ENCODE results near the gene BSPRY.

The BSPRY gene

GRCh38 chr9:113401027-113401792 lies 51.9 kb downstream of the BSPRY start, which contains the start of gene ALAD:
Gene ALAD (minus strand): TSS chr9:113401284. CDS start chr9:113393559, 7,725 bp downstream.
- TF ChIP-seq FOXM1 (IDR thresholded peaks at IDR 0.05; ENCODE audit: borderline replicate concordance, low read depth) = no peak
- TF ChIP-seq YY1 (IDR thresholded peaks at IDR 0.05; ENCODE audit: low read depth) = no peak
- no peak for TF ChIP-seq CEBPB (IDR thresholded peaks at IDR 0.05)
- no peak; the same call in 1 of the 2 replicates for TF ChIP-seq EP300 (IDR thresholded peaks at IDR 0.05; ENCODE audit: borderline replicate concordance)
- TF ChIP-seq TCF12 (IDR thresholded peaks at IDR 0.05; ENCODE audit: low read depth) = peak; percentile 26; the same call in 1 of the 2 replicates
- peak; percentile 29; the same call in 1 of the 2 replicates for TF ChIP-seq CREB1 (IDR thresholded peaks at IDR 0.05; ENCODE audit: low read depth)
- TF ChIP-seq, protein P1, sequence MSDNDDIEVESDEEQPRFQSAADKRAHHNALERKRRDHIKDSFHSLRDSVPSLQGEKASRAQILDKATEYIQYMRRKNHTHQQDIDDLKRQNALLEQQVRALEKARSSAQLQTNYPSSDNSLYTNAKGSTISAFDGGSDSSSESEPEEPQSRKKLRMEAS (IDR thresholded peaks at IDR 0.05) = peak; percentile 64; the same call in 1 of the 2 replicates
- no peak; the same call in none of the 2 replicates for TF ChIP-seq USF1 (IDR thresholded peaks at IDR 0.05)
- no peak for TF ChIP-seq NFIC (IDR thresholded peaks at IDR 0.05)
- TF ChIP-seq EGR1 (IDR thresholded peaks at IDR 0.05) = peak; percentile 30
- peak; percentile 61 for TF ChIP-seq RAD21 (IDR thresholded peaks at IDR 0.05; ENCODE audit: low read depth)
- peak; percentile 71 for TF ChIP-seq TAF1 (IDR thresholded peaks at IDR 0.05; ENCODE audit: low read depth)

GRCh38 chr9:113403646-113404045 lies 54.3 kb downstream of the BSPRY start:
- TF ChIP-seq TEAD4 (IDR thresholded peaks at IDR 0.05) (no peak), YY1 (IDR thresholded peaks at IDR 0.05; ENCODE audit: low read depth) (no peak), EP300 (IDR thresholded peaks at IDR 0.05; ENCODE audit: borderline replicate concordance) (no peak), CEBPB (IDR thresholded peaks at IDR 0.05) (no peak), RAD21 (IDR thresholded peaks at IDR 0.05; ENCODE audit: low read depth) (no peak), FOXM1 (IDR thresholded peaks at IDR 0.05; ENCODE audit: borderline replicate concordance, low read depth) (no peak), TCF12 (IDR thresholded peaks at IDR 0.05; ENCODE audit: low read depth) (no peak), NFIC (IDR thresholded peaks at IDR 0.05) (no peak), EGR1 (IDR thresholded peaks at IDR 0.05) (no peak), TAF1 (IDR thresholded peaks at IDR 0.05; ENCODE audit: low read depth) (no peak), USF1 (IDR thresholded peaks at IDR 0.05) (no peak), CREB1 (IDR thresholded peaks at IDR 0.05; ENCODE audit: low read depth) (no peak), ZBTB7A (IDR thresholded peaks at IDR 0.05; ENCODE audit: low read depth) (no peak)
- TF ChIP-seq, protein P1 (IDR thresholded peaks at IDR 0.05) = no peak
- TF ChIP-seq, protein P2, sequence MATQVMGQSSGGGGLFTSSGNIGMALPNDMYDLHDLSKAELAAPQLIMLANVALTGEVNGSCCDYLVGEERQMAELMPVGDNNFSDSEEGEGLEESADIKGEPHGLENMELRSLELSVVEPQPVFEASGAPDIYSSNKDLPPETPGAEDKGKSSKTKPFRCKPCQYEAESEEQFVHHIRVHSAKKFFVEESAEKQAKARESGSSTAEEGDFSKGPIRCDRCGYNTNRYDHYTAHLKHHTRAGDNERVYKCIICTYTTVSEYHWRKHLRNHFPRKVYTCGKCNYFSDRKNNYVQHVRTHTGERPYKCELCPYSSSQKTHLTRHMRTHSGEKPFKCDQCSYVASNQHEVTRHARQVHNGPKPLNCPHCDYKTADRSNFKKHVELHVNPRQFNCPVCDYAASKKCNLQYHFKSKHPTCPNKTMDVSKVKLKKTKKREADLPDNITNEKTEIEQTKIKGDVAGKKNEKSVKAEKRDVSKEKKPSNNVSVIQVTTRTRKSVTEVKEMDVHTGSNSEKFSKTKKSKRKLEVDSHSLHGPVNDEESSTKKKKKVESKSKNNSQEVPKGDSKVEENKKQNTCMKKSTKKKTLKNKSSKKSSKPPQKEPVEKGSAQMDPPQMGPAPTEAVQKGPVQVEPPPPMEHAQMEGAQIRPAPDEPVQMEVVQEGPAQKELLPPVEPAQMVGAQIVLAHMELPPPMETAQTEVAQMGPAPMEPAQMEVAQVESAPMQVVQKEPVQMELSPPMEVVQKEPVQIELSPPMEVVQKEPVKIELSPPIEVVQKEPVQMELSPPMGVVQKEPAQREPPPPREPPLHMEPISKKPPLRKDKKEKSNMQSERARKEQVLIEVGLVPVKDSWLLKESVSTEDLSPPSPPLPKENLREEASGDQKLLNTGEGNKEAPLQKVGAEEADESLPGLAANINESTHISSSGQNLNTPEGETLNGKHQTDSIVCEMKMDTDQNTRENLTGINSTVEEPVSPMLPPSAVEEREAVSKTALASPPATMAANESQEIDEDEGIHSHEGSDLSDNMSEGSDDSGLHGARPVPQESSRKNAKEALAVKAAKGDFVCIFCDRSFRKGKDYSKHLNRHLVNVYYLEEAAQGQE (IDR thresholded peaks at IDR 0.05; ENCODE audit: low read depth) = no peak

DNA sequence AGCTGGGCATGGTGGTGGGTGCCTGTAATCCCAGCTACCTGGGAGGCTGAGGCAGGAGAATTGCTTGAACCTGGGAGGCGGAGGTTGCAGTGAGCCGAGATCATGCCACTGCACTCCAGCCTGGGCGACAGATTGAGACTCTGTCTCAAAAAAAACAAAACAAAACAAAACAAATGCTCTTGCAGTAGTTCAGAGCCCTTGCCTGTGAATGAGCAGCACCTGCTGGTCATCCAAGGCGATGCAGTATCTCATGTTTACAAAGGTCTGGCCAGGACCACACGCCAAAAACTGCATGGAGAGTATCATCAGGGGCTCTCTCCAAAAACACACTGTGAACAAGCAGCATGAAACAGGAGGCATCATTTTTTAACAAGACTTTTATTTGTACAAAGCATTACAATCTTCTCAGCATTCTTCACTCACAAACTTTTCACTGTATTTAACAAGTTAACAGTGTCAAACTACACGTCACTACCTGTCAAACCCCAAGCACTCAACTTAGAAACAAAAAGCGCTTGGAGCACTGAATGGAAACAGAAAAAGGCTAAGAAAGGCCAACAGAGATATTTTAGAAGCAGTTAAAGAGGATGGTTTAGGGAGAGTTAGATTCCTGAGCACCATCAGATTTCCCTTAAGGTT lies 57.7 kb downstream of the BSPRY start:
- peak; percentile 70 for TF ChIP-seq RAD21 (IDR thresholded peaks at IDR 0.05; ENCODE audit: low read depth)

DNA sequence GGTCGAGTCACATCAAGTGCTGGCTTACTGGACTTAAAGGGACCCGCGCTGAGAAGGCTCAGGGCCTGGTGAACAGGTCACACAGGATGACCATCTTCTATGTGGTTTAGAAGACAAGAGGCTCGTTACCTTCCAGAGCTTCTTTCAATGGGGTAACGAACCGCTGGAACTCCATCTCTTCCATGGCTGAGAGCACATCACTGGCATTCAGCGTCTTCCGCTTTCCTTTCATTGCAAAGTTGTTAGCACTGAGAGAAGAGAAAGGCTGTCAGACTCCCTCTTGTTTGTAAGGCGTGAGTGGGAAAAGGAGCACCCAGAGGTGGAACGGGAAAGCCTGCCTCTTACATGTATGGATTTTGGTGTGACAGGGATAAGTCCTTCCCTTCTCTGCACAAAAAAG lies 60.1 kb downstream of the BSPRY start:
- TF ChIP-seq RAD21 (IDR thresholded peaks at IDR 0.05; ENCODE audit: low read depth) (no peak), TAF1 (IDR thresholded peaks at IDR 0.05; ENCODE audit: low read depth) (no peak), ZBTB7A (IDR thresholded peaks at IDR 0.05; ENCODE audit: low read depth) (no peak), CEBPB (IDR thresholded peaks at IDR 0.05) (no peak), USF1 (IDR thresholded peaks at IDR 0.05) (no peak), NFIC (IDR thresholded peaks at IDR 0.05) (no peak), CREB1 (IDR thresholded peaks at IDR 0.05; ENCODE audit: low read depth) (no peak), TEAD4 (IDR thresholded peaks at IDR 0.05) (no peak), FOXM1 (IDR thresholded peaks at IDR 0.05; ENCODE audit: borderline replicate concordance, low read depth) (no peak), TCF12 (IDR thresholded peaks at IDR 0.05; ENCODE audit: low read depth) (no peak), EP300 (IDR thresholded peaks at IDR 0.05; ENCODE audit: borderline replicate concordance) (no peak), EGR1 (IDR thresholded peaks at IDR 0.05) (no peak), YY1 (IDR thresholded peaks at IDR 0.05; ENCODE audit: low read depth) (no peak)
- TF ChIP-seq, protein P1 (IDR thresholded peaks at IDR 0.05) = no peak
- TF ChIP-seq, protein P2 (IDR thresholded peaks at IDR 0.05; ENCODE audit: low read depth) = no peak
